ENCODE data around the gene CHST12.
A peak's percentile ranks its signal among the peaks of the same experiment; 100 is the strongest.
"Not testable (repeated sequence)": the region's sequence is repeated elsewhere in the genome, so short reads cannot be mapped to it uniquely, and the experiment has no call there.

Gene CHST12

DNA sequence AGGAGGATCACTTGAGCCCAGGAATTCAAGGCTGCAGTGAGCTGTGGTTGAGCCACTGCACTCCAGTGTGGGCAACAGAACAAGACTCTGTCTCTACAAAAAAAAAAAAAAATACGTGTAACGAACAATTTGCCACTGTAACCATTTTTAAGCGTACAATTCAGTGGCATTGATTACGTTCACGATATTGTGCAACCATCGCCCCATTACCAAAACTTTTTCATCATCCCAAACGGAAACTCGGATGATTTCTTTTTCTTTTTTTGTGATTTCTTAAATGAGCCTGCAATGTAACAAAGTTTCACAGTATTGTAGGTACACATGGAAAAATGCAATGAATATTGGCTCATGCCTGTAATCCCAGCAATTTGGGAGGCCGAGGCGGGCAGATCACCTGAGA is 63.3 kb downstream of the CHST12 start:
- no peak for DNase-seq

DNA sequence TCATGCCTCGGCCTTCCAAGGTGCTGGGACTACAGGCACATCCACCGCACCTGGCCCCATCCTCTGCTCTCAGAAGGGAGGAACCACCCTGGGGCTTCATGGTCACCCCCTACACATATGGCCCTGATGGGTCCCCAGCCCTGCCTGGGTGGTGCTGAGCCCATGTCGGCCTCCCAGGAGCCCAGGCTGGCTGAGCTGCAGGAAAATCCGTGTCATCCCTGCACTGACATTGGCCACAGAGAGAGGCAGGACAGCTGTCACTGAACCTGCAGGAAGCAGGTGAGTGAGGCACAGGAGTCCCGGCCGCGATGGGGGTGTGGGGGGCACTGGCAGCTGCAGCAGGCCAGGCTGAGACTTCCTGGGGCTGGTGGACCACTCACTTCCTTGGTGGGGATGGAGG is 64.8 kb downstream of the CHST12 start:
- DNase-seq: no peak

DNA sequence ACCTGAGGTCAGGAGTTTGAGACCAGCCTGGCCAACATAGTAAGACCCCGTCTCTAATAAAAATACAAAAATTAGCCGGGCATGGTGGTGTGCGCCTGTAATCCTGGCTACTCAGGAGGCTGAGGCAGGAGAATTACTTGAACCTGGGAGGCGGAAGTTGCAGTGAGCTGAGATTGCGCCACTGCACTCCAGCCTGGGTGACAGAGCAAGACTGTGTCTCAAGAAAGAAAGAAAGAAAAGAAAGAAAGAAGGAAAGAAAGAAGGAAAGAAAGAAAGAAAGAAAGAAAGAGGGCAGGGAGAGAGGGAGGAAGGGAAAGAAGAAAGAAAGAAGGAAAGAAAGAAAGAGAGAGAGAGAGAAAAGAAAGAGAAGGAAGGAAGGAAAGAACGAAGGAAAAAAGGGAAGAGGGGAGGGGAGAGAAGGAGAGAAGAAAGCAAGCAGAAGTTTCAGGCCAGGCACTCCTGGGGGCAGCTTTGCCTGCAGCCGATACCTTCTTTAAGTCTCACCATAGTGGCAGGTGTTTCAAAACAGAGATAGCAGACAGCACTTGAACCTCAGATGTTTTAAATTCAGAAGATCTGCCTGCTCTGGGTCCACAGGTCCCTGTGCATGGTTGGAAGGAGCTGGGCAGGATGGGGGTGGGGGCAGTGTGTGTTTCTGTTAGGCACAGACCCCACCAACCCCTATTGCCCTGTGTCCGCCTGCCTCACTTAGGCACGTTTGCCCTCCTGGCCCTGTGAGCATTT is 66.2 kb downstream of the CHST12 start:
- DNase-seq: not testable (repeated sequence)

DNA sequence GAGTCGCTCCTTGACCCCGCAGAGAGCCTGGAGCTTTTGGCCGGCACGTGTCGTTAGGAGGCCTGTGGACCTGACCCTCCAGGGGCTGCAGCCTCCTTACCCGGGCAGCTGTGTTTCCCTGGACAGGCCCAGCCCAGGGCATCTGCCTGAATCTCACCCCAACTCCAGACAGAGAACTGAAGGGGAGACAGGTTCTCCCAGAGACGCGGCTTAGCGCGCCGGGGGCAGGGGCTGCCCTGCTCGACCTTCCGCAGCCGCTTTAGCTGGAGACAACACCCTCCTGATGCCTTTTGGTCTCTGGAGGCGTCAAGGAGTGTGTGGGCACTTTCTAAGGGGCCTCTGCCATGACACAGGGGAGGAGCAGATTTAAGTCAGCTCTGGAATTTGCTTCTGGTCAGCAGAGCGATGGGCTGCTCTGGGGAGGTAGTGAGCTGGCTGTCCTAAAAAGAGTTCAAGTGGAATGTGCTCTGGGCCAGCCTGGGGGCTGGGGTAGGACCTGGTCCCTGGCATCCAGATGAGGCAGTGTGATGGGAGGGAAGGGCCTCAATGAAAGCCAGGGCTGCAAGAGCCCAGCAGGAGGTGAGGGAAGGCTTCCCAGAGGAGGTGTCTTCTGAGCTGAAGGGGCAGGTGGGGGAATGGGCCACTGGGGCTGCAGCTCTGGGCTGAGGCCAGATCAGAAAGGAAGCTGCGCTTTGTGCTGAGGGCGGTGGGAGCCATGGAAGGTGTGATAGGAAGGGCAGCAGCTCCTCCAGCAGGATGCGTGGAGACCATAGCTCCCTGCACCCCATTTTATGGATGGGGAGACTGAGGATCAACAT is 67.0 kb downstream of the CHST12 start:
- DNase-seq: no peak

DNA sequence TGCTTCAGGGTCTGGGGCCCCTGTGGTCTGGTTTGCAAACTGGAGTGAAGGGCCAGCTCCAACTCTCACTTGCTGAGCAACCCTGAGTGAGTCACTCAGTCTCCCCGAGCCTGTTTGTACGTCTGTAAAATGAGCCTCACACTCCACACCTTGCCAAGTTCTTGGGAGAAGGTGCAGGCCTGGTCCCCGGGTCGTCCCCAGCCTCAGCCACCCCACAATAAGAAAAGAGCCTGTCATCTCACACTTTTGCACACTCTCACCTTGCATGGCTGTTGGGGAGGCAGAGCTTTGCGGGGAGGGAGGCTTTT is 67.6 kb downstream of the CHST12 start:
- DNase-seq: no peak

DNA sequence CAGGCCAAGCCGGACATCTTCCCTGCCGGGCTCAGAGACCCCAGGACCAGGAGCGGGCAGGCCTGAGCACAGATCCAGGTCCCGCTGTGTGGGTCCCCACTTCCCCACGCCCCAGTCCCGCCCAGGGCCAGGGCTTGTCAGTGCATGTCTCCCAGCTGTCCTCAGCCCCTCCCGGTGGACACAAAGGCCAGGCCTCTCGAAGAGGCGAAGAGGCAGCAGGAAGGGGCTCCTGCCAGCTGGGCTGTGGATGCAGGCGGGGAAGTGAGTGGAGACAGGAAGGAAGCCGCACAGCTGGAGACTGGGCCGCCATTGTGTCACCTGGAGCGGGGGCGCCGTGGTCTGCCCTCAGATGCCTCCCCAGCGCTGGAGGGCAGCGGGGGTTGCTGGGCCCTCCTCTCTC is 68.0 kb downstream of the CHST12 start:
- no peak for DNase-seq

DNA sequence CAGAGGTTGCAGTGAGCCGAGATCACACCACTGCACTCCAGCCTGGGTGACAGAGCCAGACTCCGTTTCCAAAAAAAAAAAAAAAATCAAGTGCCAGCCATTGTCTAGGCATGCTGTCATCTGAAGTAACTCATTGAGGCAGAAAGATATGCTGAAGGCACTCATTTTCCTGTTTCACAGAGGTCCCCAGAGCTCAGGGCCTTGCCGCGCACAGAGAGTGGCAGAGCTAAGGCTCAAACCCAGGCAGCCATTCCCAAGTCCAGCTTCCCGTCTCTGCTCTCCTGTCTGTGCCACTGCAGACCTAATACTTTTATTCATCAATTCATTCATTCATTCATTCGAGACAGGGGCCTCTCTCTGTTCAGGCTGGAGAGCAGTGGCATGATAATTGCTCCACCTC is 69.3 kb downstream of the CHST12 start:
- no peak for DNase-seq

DNA sequence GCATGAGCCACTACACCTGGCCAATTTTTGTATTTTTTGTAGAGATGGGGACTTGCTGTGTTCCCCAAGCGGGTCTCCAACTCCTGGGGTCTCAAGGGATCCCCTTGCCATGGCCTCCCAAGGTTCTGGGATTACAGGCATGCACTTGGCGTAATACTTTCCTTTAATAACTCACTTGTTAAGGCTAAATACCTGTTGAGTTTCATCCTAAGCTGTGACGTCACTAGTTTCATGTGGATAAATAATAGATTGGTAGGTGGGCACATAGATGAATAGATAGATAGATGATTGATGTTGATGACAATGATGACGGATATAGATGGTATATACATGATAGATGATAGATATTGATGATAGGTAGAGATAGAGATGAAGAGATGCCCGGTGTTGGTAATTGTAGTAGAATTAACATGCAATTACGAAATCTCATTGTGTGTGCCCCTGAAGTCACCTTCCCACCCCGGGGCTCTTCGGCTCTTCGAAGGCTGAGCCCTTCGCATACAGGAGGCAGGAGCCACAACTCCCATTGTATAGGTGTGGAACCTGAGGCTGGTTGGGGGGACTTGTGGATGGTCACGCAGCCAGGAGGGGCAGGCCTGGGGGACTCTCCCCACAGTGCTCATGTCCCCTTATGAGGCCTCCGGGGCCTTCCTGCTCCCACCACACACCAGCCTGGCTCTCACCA is 70.2 kb downstream of the CHST12 start:
- no peak for DNase-seq

DNA sequence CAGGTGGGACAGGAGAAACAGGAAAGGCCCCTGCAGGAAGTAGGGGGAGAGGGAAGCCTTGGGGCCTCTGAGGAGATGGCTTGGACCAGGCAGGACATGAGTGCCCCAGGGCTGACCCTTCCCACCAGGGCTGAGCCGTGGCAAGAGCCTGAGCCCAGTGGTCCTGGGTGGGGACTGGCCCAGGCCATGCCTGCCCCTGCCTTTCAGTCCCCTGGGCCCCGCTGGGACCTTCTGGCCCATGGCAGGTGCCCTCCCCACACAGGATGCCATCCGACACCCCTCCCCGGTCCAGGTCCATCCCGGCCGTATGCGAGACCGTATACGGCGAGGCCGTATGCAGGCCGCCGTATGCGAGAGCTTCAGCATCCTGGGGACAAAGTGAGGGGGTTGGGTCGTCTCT is 70.8 kb downstream of the CHST12 start:
- DNase-seq: no peak

DNA sequence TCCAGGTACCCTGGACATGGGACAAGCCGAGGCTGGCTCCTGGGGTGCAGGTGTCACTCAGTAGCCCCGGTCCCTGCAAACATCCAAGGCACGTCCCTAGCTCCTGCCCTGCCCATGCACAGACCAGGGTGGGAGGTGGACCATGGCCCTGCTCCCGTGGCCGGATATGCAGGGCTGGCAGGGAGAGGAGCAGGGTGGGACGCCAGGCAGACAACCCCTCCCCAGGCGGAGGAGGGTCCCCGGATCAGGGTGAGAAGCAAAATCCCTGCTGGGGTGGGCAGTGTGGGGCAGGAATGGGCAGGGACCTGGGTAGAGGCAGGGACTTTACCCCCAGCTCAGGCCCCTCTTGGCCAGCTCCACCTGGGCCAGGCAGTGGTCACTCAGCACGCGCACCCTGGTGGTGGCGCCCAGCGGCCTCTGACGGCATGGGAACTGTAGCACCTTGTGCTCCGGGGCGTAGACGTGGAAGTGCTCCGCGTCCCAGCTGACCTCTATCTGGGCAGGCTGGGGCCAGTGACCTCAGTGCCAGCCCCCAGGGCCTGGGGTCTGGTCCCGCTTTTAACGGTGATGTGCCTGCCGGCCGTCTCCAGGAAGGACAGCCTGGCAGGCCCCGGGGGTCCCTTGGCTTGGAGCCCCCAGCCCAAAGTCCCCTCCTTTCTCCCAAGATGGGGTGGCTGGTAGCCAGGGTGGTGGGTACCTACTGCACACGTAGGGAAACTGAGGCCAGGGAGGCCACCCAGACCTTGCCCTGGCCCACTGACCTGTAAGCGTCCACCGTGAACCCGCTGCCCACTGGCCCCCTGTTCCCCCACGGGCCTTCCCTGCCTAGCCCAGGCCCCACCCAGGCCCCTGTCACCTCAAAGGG is 71.6 kb downstream of the CHST12 start:
- no peak for DNase-seq

DNA sequence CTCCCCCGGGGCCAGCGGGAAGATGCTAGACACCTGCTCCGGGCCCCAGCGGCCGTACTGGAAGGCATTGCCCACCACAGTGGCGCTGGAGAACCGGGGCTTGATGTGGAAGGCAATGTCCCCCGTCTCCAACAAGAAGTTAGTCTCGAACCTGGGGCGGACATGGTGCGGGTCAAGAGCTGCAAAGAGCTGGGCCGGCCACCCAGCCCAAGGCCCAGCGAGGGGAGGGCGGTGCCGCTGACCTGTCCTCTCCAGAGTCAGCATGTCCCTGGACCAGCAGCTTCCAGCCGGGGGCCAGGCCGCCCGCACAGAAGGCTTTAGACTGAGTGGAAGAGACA is 72.2 kb downstream of the CHST12 start:
- no peak for DNase-seq

DNA sequence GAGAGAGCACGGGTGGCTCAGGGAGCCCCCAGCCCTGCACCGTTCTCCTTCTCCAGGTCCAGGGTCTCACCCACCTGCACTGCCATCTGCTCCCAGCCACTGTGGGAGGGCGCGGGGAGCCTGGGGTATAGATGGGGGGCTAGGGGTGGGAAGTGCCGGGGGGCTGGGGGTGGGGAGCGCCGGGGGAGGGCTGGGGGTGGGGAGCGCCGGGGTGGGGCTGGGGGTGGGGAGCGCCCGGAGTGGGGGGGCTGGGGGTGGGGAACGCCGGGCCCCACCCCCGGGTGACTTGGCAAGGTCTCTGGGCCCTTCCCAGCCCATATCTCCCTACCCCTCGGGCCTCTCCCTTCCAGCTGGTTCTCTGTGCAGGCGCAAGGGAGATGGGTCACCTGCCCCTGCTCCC is 72.9 kb downstream of the CHST12 start, which contains the start of gene GRIFIN:
Gene GRIFIN (minus strand): TSS at position 101 of the 400 bp plus-strand sequence. CDS start 15 bp downstream, at position 86.
- DNase-seq: no peak

DNA sequence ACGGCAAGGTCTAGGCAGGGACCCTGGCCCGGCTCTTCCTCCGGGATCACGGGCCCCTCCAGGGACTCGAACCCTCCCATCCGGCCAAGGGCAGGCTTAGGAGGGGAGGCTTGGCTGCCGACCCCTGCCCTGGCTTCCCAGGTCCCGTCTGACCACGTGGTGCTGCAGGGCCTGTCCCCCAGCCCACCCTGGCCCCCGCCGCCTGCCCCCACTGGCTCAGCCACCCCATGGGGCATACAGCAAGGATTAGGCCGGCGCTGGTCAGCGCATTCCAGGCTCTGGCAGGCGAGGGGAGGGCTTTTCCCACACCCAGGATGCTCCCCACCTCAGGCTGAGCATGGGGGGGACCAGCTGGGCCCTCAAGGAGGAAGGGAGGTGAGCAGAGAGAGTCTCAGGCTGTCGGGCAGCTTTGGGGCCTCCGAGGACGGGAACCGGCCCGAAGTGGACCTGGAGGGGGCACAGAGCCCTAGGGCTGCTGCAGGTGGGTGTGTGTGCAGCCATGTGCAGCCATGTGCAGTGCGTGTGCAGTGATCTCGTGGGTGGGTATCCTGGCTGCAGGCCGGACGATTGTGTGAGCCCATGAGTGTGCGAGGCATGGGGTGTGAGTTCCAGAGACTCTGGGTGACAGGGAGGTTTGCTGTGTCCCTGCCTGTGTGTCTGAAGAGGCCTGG is 73.5 kb downstream of the CHST12 start:
- DNase-seq: no peak

DNA sequence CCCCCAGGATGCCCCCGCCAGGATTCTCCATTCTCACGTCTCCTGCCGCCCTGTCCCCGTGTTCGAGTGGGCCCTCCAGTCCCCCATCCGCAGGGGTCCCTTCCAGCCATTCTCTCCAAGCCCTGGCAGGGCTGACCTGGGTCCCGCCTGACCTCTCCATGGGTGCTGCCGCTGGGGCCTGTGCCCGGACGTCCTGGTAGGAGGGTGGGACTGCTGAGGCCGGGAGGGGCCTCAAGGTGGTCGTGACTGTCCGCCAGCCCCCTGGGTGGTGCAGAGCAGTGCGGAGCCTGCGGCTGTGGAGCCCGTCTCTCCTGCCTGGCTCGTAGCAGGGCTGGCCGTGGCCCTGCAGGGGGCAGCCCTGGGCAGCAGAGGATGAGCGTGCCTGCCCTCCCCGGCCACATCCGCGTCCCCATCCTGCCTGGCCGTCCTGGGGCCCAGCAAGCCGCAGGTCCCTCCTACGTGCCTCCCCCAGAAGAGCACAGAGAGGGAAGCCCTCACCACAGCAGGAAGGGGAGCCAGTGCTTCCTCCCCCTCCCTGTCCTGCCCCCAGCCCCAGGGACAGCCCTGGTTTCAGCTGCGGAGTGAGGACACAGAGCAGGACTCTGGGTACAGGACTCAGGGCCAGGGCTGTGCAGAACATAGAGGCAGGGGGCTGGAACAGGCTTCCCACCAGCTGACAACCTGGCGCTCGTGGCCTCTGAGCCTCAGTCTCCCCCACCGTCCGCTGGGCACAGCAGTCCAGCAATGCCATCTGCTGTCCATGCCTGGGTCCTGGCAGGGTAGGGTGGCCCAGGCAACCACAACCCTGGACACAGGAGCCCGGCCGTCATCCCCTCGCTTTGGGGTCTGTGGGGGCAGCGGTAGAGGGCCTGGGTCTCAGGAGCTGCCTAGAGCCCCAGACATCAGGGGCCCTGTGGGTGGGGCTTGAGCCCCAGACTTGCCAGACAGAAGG is 74.3 kb downstream of the CHST12 start:
- DNase-seq: peak; percentile 64

DNA sequence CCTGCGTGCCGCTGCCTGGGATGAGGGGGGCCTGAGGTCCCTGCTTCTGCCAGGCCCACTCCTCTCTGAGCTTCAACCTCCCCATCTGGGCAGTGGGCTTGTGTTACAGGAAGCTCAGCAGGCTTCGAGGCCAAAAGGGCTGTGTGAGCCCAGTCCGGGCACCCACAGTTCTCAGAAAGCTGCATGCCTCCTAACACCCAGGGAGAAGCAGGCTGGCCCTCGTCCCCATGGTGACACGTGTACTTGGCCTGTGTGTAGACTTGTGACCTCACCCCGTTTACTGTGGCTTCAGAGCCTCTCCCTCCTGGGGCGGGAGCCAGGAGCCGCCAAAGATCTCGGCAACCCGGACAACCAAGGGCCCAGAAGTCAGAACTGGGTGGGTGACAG is 75.0 kb downstream of the CHST12 start:
- no peak for DNase-seq

DNA sequence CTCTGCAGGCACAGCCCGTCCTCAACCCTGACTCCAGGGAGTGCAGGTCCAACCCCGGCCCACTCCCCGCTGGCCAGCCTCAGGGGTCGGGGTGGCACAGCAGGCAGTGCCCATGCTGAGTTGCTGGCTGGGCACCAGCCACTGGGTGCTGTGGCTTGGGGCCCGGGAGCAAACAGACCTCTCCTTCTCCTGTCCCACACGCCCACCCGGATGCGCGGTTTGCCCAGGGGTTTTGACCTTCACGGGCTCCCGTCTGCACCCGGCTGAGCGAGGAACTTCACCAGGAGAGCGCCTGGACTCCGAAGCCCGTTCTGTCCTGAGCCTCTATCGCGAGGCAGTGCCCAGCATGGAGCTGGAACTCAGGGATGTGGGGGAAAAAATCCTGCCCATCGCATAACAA is 75.4 kb downstream of the CHST12 start:
- no peak for DNase-seq

DNA sequence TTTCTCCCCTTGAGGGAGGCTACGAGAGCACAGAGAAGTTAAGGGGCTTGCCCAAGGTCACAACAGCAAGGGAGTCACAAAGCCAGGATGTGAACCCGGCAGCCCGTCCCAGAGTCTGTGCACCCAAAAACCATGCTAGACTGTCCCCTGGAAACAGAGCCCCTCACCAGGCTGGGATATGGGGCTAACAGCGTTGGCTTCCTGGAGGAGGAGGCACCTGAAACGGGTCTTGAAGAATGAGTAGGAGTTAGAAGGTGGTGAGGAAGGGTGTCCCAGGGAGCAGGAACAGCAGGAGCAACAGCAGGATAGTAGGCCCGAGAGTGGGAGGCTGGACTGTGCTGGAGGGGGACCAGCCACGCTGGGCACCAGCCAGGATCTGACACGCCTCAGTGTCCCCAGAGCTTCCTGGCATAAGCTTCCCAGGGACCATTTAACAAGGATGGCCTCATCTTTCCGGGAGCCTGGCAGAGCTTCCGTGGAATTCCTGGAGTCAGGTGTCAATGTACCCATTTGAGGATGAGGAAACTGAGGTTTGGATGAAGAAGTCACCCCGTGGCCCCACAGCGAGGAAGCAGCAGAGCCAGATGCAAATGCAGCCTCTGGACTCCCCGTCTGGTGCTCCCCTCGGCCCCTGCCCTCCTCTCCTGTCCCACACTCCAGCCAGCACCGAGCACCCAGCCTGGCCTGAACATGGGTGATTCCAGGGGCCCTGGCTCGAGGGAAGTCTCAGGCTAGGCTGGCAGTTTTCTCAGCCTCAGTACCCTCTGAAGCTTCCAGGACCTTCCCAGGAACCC is 76.1 kb downstream of the CHST12 start:
- no peak for DNase-seq

DNA sequence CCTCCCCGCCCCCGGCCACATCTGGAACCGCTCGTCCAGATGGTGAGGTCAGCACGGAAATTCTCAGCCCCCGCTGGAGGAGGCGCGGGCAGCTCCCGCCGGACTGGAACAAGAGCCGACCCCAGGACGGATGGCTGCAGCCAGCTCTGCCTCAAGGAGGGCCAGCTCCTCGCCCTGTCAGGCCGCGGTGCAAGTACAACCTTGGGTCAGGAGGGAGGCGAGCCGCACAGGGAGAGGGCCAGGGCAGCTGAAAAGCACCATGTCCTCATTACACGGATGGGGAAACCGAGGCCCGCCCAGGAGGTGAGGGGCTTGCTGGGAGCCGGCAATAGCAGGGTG is 76.6 kb downstream of the CHST12 start:
- DNase-seq: no peak

DNA sequence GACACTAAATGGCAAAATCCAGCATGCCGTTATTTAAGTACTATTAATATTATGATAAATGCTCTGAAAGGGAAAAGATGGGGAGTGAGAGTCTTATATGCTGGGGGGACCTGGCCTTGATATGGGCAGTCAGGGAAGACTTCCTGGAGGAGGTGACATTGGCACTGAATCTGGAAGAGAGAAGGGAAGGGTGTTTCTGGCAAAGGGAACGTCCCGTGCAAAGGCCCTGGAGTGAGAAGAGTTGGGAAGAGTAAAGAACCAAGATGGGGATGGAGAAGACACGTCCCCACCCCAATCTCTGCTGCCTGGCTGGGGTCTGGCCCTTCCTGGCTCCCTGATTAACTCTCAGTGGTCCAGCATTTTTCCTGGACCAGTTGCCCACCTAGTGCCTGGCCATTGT is 77.8 kb downstream of the CHST12 start:
- DNase-seq: no peak

DNA sequence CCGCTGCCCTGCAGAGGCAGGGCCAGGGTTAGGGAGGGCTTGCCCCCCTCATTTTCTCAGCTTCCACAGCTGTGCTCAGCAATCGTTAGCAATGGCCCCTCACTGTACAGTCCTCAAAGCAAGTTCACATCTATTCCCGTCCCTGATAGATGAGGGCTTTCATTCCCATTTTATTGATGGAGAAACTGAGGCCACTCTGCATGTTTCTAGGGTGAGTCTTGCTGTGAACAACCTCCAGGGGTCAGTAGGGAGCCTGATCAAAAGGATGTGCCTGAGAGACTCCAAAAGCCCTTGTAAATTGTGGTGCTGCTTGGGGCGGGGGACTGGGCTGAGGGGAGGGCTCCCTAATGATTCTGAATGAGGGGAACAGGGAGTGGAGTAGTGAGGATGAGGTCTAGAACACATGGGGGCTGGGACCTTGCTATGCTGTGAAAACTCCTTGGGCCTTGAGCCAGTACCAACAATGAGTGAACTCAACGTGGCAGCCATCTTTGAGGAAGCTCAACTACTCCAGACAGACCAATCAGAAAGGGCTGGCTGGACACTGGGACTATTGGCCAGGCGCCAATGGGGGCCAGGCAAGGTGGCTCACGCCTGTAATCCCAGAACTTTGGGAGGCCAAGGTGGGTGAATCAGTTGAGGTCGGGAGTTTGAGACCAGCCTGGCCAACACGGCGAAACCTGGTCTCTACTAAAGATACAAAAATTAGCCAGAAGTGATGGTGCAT is 79.5 kb downstream of the CHST12 start:
- no peak for DNase-seq
